Daoy (cell line): Measurements from ENCODE around the gene NME9. TPM values are rescaled to one million over a fixed set of nuclear protein-coding genes. Genes with fewer than 3 reads are reported as not detected.

ENCODE experiments used
- DNase-seq: peaks from one replicate; pipeline ENCODE4 v3.0.0-alpha.2; 2015; ENCODE audit warnings: low read depth
- total RNA-seq: library from RNA; depleted of rRNA; stranded (reverse); fragments of >200 nt; shearing (Covaris generic); gene quantifications from 2 replicates; pipeline ENCODE4 v1.2.3, GENCODE V29; 2014

The NME9 gene
- total RNA-seq, 1 experiment from 2014 or later = not detected

GRCh38 chr3:138334608-138335007 lies 5.0 kb upstream of the NME9 start:
- no peak for DNase-seq

GRCh38 chr3:138332472-138333073 lies 2.9 kb upstream of the NME9 start:
- no peak for DNase-seq

GRCh38 chr3:138331143-138331894 lies 1.7 kb upstream of the NME9 start:
- DNase-seq = no peak

- no peak for DNase-seq
Measured at GRCh38 chr3:138329984-138330293, 288 bp upstream of the NME9 start.

GRCh38 chr3:138328341-138328740 lies 1.3 kb downstream of the NME9 start:
- DNase-seq = no peak

GRCh38 chr3:138327831-138328230 lies 1.8 kb downstream of the NME9 start:
- no peak for DNase-seq

GRCh38 chr3:138326866-138327595 lies 2.6 kb downstream of the NME9 start:
- DNase-seq = no peak

GRCh38 chr3:138325990-138326389 lies 3.7 kb downstream of the NME9 start:
- no peak for DNase-seq

GRCh38 chr3:138323971-138324370 lies 5.7 kb downstream of the NME9 start:
- DNase-seq = no peak

GRCh38 chr3:138317687-138318086 lies 12.0 kb downstream of the NME9 start:
- no peak for DNase-seq

- DNase-seq = no peak
Measured at GRCh38 chr3:138314751-138315150, 14.9 kb downstream of the NME9 start.

- DNase-seq = no peak
Measured at GRCh38 chr3:138310494-138310893, 19.2 kb downstream of the NME9 start.

GRCh38 chr3:138308783-138309182 lies 20.9 kb downstream of the NME9 start:
- no peak for DNase-seq

- DNase-seq = no peak
Measured at GRCh38 chr3:138307899-138308298, 21.8 kb downstream of the NME9 start.

GRCh38 chr3:138303474-138303873 lies 26.2 kb downstream of the NME9 start:
- no peak for DNase-seq

- DNase-seq = no peak
Measured at GRCh38 chr3:138300647-138301046, 29.0 kb downstream of the NME9 start.

GRCh38 chr3:138297876-138298275 lies 31.8 kb downstream of the NME9 start:
- DNase-seq = no peak

GRCh38 chr3:138297059-138297607 lies 32.5 kb downstream of the NME9 start:
- DNase-seq = no peak

GRCh38 chr3:138296639-138297038 lies 33.0 kb downstream of the NME9 start:
- DNase-seq = no peak

GRCh38 chr3:138289701-138290100 lies 40.0 kb downstream of the NME9 start:
- DNase-seq = no peak

- no peak for DNase-seq
Measured at GRCh38 chr3:138289260-138289659, 40.4 kb downstream of the NME9 start.

- DNase-seq = no peak
Measured at GRCh38 chr3:138284957-138285477, 44.6 kb downstream of the NME9 start.

- DNase-seq = no peak
Measured at GRCh38 chr3:138284079-138284478, 45.6 kb downstream of the NME9 start.
